22Rv1 (cell line): ENCODE results near the gene LMTK2.

Experiments used
- H3K27ac ChIP-seq: fragments of 450-650 bp; 2 replicates; pipeline ENCODE4 v1.5.1; 2017
- CTCF ChIP-seq: fragments of 450-650 bp; IDR thresholded peaks from 2 replicates; pipeline ENCODE4 v1.5.1; 2017; ENCODE audit warnings: mild to moderate bottlenecking
- ZFX ChIP-seq: fragments of 450-650 bp; IDR thresholded peaks from 2 replicates; pipeline ENCODE4 v1.6.1; 2017; ENCODE audit warnings: antibody characterized with exemption, borderline replicate concordance

Gene LMTK2

DNA sequence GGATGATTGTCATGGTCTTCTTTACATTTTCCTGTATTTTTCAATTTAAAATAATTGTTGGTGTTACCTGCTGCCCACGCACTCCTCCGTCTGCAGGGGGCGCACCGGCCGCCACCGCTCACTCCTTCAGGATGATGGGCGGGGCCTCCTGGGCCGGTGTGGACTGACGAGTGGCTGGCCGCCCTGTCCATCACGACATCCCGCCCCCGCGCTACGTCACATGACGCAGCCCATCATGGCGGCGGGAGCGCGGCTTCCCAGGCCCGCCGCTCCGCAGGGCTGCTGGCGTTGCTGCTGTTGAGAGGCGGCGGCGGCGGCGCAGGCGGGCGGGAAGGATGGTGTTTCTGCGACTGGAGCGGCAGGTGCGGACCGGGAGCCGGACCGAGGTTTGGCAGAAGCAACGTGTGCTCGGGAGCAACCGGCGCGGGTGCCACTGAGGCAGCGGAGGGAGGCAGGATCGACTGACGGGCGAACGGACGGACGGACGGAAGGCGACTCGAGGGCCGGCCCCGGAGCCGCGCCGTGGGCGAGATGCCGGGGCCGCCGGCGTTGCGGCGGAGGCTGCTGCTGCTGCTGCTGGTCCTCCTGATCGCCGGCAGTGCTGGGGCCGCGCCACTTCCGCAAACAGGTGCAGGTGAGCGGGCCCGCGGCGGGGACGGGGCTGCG is at the start of gene LMTK2:
Gene LMTK2 (plus strand): TSS at position 216 of the 666 bp plus-strand sequence. CDS start 316 bp downstream, at position 532.
- peak within 1 kb of the TSS; percentile 67 for H3K27ac ChIP-seq
- TF ChIP-seq CTCF: peak; percentile 100
- no peak for TF ChIP-seq ZFX

GRCh38 chr7:98057157-98057556 is 49.5 kb upstream of the LMTK2 start:
- TF ChIP-seq ZFX (no peak), CTCF (no peak)
- no peak overlapping the region for H3K27ac ChIP-seq

DNA sequence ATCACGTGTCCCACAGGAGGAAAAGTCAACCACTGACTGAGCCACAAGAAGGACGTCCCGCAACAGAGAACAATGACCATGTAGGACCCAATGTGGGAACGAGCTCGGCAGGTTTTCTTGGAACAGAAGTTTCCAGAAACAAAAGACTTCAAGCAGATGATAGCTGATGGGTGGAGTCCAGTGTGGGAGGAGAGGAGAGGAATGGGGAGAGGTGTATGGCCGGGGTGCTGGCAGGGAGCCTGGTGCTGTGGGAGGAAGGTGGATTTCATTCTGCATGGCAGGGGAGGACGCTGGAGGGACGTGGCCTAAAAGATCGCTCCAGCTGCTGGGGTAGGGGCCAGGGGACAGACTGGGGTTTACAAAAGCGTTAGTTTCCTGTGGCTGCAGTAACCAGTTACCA is 48.5 kb upstream of the LMTK2 start:
- no peak for TF ChIP-seq CTCF
- H3K27ac ChIP-seq: no peak overlapping the region

GRCh38 chr7:98064233-98064632 is 42.4 kb upstream of the LMTK2 start:
- TF ChIP-seq ZFX (no peak), CTCF (no peak)
- no peak overlapping the region for H3K27ac ChIP-seq

DNA sequence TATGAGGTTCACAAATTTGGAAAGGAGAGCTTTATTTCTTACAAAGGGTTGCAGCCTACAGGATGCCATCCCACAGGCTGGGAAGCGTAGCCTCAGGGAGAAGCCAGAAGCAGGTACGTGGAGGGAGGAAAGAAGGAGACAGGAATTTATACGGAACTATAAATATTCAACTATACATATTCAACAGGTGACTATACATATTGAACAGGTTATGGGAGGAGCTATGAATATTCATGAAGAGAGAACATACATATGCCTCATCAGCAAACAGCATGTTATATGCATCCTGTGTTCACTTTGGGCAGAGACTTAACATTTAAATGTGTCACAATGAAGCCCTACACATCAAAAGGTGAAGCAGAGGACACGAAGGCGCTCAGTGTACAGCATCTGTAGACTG is 40.5 kb upstream of the LMTK2 start:
- H3K27ac ChIP-seq: no peak overlapping the region
- no peak for TF ChIP-seq CTCF
- no peak for TF ChIP-seq ZFX

GRCh38 chr7:98066934-98067507 is 39.6 kb upstream of the LMTK2 start:
- no peak for TF ChIP-seq ZFX
- TF ChIP-seq CTCF: no peak
- no peak overlapping the region for H3K27ac ChIP-seq

DNA sequence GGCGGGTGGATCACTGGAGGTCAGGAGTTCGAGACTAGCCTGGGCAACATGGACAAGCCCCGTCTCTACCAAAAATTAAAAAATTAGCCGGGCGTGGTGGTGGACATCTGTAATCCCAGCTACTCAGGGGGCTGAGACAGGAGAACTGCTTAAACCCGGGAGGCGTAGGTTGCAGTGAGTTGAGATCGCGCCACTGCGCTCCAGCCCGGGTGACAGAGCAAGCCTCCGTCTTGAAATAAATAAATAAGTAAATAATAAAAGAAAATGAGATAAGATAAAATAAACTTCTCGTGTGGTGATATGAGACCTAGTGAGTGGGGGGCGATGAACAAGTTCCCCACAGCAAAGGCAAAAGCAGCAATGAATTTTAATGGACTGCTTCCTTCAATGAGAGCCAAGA is 33.6 kb upstream of the LMTK2 start:
- H3K27ac ChIP-seq: no peak overlapping the region
- TF ChIP-seq ZFX (no peak), CTCF (no peak)
